Measurements from ENCODE around the gene EXD1.
A peak's percentile ranks its signal among the peaks of the same experiment; 100 is the strongest.

EXD1 gene

DNA sequence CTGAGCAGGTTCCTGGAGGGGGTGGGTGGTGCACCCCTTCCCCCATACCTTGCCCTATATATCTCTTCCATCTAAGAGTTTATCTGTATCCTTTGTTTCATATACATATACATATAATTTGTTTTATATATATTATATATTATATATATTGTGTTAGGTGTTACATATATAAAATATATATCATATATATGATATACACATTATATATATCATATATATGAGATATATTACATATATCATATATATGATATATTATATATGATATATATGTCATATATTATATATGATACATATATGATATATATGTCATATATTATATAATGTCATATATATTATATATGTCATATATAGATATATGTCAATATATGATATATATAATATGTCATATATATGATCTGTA lies 31.1 kb downstream of the EXD1 start:
- TF ChIP-seq PAX5 (IDR thresholded peaks at IDR 0.05; ENCODE audit: insufficient read depth, low read length, severe bottlenecking) (no peak), POU2F2 (IDR thresholded peaks at IDR 0.05; ENCODE audit: low read depth, low read length) (no peak), SPI1 (IDR thresholded peaks at IDR 0.05; ENCODE audit: low read depth, low read length) (no peak), TAF1 (IDR thresholded peaks at IDR 0.05; ENCODE audit: low read depth, low read length) (no peak), POLR2AphosphoS5 (IDR thresholded peaks at IDR 0.05; ENCODE audit: low read depth, low read length) (no peak), POLR2A (IDR thresholded peaks at IDR 0.05; ENCODE audit: low read depth, low read length) (no peak)
- no peak for FAIRE-seq

DNA sequence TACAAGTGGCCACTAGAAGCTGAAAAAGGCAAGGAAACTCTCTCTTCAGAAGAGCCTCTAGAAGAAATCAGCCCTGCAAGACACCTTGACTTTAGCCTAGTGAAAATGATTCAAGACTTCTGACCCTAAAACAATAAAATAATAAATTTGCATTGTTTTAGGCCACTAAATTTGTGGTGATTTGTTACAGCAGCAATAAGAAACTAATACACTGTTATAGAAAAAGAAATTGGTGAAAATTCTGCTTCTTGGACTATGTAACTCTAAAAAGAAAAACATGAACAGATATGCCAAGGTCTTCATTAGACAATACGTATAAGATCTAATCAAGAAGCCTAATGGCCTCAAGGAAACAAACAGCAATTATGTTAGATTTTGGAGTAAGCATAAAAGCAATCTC lies 36.1 kb downstream of the EXD1 start:
- no peak for FAIRE-seq
- no peak for DNase-seq (ENCODE audit: insufficient read length, low spot score)
- TF ChIP-seq SPI1 (IDR thresholded peaks at IDR 0.05; ENCODE audit: low read depth, low read length) (no peak), TAF1 (IDR thresholded peaks at IDR 0.05; ENCODE audit: low read depth, low read length) (no peak), POLR2A (IDR thresholded peaks at IDR 0.05; ENCODE audit: low read depth, low read length) (no peak), POU2F2 (IDR thresholded peaks at IDR 0.05; ENCODE audit: low read depth, low read length) (no peak), PAX5 (IDR thresholded peaks at IDR 0.05; ENCODE audit: insufficient read depth, low read length, severe bottlenecking) (no peak)

More for the DNA sequence above, 31.1 kb downstream of the EXD1 start:
- no peak for DNase-seq (ENCODE audit: insufficient read length, low spot score)

DNA sequence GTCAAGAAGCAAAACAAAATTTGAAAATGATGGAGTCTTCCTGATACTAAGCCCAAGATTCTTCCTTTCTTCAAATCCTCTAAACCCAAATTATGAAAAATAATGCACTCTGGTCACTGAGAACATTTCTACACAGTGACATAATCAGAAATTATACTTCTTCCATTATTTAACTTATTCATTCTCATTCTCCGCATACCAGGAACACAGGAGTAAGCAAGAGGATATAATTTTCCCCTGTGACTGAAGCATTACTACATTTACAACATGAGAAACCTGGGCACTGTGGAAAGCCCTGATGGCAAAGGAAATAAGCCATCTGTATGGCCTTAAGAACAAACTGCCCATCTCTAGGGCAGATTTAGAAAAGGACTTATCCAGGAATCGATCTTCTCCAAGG lies 47.0 kb downstream of the EXD1 start:
- TF ChIP-seq POLR2AphosphoS5 (IDR thresholded peaks at IDR 0.05; ENCODE audit: low read depth, low read length) (no peak), PAX5 (IDR thresholded peaks at IDR 0.05; ENCODE audit: insufficient read depth, low read length, severe bottlenecking) (no peak), TAF1 (IDR thresholded peaks at IDR 0.05; ENCODE audit: low read depth, low read length) (no peak), POU2F2 (IDR thresholded peaks at IDR 0.05; ENCODE audit: low read depth, low read length) (no peak), SPI1 (IDR thresholded peaks at IDR 0.05; ENCODE audit: low read depth, low read length) (no peak), POLR2A (IDR thresholded peaks at IDR 0.05; ENCODE audit: low read depth, low read length) (no peak)
- DNase-seq (ENCODE audit: insufficient read length, low spot score) (no peak), FAIRE-seq (no peak)

DNA sequence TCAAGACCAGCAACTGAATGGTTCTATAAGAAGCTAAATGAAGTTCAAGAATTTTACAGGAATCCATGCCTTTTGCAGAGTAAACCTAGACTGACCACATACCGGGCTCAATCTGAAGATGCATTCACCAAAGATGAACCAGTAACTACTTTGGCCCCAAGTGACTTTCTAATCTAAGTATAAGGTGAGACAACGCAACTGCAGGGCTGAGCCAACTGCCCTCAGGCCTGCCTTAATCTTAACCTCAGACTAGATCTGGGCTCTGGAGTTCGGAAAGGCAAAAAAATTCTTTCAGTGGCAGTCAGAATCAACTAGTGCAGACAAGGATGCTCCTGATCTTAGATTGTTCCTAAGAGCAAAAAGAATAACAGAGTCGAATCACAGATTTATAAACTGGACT lies 48.3 kb downstream of the EXD1 start:
- FAIRE-seq: no peak

DNA sequence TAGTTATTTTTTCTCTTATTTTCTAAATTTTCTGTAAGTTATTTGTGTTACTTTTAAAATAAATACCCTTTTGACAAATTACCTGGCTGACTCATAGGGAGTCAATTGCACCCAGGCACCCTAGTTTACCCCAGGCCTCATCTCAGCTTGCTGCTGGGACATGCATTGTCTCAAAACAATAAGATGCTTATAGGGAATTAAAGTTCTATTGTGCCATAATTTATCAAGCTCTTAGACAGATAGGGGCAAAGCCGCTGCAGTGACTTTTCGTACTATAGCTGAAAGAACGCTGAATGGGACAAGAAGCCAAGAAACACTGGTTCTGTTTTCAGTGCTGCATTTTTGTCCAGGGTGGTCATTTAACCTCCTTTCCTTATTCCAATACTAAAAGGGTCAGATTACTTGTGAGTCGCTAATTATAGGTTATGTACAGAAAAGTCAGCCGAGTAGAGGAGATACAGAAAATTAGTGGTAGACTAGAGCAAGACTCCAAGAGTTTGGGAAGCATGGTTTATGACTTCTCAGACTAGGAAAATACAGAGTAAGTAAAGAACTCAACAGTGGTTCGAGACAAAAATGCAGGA lies 50.3 kb downstream of the EXD1 start:
- FAIRE-seq (no peak), DNase-seq (ENCODE audit: insufficient read length, low spot score) (no peak)
- no peak for TF ChIP-seq SPI1 (IDR thresholded peaks at IDR 0.05; ENCODE audit: low read depth, low read length)
- no peak for TF ChIP-seq POLR2A (IDR thresholded peaks at IDR 0.05; ENCODE audit: low read depth, low read length)
- no peak for TF ChIP-seq POU2F2 (IDR thresholded peaks at IDR 0.05; ENCODE audit: low read depth, low read length)
- TF ChIP-seq POLR2AphosphoS5 (IDR thresholded peaks at IDR 0.05; ENCODE audit: low read depth, low read length): no peak
- TF ChIP-seq TAF1 (IDR thresholded peaks at IDR 0.05; ENCODE audit: low read depth, low read length): no peak
- TF ChIP-seq PAX5 (IDR thresholded peaks at IDR 0.05; ENCODE audit: insufficient read depth, low read length, severe bottlenecking): no peak

More for the DNA sequence above, 48.3 kb downstream of the EXD1 start:
- no peak for DNase-seq (ENCODE audit: insufficient read length, low spot score)
- TF ChIP-seq PAX5 (IDR thresholded peaks at IDR 0.05; ENCODE audit: insufficient read depth, low read length, severe bottlenecking) (no peak), TAF1 (IDR thresholded peaks at IDR 0.05; ENCODE audit: low read depth, low read length) (no peak), SPI1 (IDR thresholded peaks at IDR 0.05; ENCODE audit: low read depth, low read length) (no peak), POU2F2 (IDR thresholded peaks at IDR 0.05; ENCODE audit: low read depth, low read length) (no peak), POLR2A (IDR thresholded peaks at IDR 0.05; ENCODE audit: low read depth, low read length) (no peak), POLR2AphosphoS5 (IDR thresholded peaks at IDR 0.05; ENCODE audit: low read depth, low read length) (no peak)

DNA sequence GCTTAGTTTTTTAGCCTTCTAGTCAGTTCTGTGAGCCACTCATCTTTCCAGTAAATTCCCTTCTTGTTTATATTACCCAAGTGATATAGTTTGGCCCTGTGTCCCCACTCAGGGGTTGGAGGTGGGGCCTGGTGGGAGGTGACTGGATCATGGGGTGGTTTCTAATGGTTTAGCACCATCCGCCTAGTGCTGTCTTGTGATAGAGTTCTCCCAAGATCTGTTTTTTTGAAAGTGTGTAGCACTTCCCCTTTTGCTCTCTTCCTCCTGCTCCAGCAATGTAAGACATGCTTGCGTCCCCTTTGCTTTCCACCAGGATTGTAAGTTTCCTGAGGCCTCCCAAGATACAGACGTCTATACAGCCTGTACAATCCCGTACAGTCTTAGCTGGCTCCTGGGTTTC lies 60.8 kb downstream of the EXD1 start:
- TF ChIP-seq POU2F2 (IDR thresholded peaks at IDR 0.05; ENCODE audit: low read depth, low read length) (no peak), PAX5 (IDR thresholded peaks at IDR 0.05; ENCODE audit: insufficient read depth, low read length, severe bottlenecking) (no peak), TAF1 (IDR thresholded peaks at IDR 0.05; ENCODE audit: low read depth, low read length) (no peak), POLR2AphosphoS5 (IDR thresholded peaks at IDR 0.05; ENCODE audit: low read depth, low read length) (no peak), POLR2A (IDR thresholded peaks at IDR 0.05; ENCODE audit: low read depth, low read length) (no peak), SPI1 (IDR thresholded peaks at IDR 0.05; ENCODE audit: low read depth, low read length) (peak; percentile 87)
- DNase-seq (ENCODE audit: insufficient read length, low spot score): no peak
- FAIRE-seq: no peak

DNA sequence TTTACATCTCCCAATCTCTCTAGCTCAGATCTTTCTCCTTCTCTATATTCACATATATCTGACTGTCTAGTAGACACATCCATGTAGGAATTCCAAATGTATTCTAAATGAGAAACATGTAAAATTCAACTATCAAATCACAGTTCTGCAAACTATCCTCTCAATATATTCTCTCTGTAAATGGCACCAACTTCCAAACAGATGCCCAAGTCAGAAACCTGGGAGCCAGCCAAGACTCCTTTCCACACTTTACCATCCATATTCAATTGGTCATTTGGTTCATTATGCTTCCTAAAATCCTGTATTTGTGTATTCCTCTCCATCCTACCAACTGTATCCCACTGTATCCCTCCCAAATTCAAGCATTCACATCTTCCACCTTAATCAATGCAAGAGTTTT lies 61.5 kb downstream of the EXD1 start:
- FAIRE-seq (no peak), DNase-seq (ENCODE audit: insufficient read length, low spot score) (no peak)
- TF ChIP-seq PAX5 (IDR thresholded peaks at IDR 0.05; ENCODE audit: insufficient read depth, low read length, severe bottlenecking): no peak
- TF ChIP-seq POU2F2 (IDR thresholded peaks at IDR 0.05; ENCODE audit: low read depth, low read length): no peak
- TF ChIP-seq POLR2AphosphoS5 (IDR thresholded peaks at IDR 0.05; ENCODE audit: low read depth, low read length): no peak
- TF ChIP-seq SPI1 (IDR thresholded peaks at IDR 0.05; ENCODE audit: low read depth, low read length): no peak
- no peak for TF ChIP-seq POLR2A (IDR thresholded peaks at IDR 0.05; ENCODE audit: low read depth, low read length)
- no peak for TF ChIP-seq TAF1 (IDR thresholded peaks at IDR 0.05; ENCODE audit: low read depth, low read length)

DNA sequence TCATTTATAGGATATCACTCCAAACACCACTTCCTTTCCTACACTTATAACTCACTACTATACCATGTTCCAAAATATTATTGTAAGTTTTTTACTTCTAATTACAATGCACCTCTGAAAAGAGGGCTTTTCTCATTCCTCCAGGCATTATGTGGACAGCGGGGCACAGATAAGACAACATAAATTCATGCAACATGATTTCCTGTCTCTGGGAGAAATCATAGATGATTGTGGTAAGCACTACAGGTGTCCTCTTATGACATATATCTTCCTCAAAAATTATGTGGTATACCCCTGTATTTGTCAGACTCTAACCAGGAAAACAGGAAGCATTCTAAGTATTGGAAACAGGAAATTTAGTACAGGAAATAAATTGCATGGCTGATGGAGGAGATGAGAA lies 68.8 kb downstream of the EXD1 start:
- DNase-seq (ENCODE audit: insufficient read length, low spot score) (no peak), FAIRE-seq (no peak)
- TF ChIP-seq SPI1 (IDR thresholded peaks at IDR 0.05; ENCODE audit: low read depth, low read length) (no peak), PAX5 (IDR thresholded peaks at IDR 0.05; ENCODE audit: insufficient read depth, low read length, severe bottlenecking) (no peak), POLR2A (IDR thresholded peaks at IDR 0.05; ENCODE audit: low read depth, low read length) (no peak), TAF1 (IDR thresholded peaks at IDR 0.05; ENCODE audit: low read depth, low read length) (no peak), POLR2AphosphoS5 (IDR thresholded peaks at IDR 0.05; ENCODE audit: low read depth, low read length) (no peak), POU2F2 (IDR thresholded peaks at IDR 0.05; ENCODE audit: low read depth, low read length) (no peak)

DNA sequence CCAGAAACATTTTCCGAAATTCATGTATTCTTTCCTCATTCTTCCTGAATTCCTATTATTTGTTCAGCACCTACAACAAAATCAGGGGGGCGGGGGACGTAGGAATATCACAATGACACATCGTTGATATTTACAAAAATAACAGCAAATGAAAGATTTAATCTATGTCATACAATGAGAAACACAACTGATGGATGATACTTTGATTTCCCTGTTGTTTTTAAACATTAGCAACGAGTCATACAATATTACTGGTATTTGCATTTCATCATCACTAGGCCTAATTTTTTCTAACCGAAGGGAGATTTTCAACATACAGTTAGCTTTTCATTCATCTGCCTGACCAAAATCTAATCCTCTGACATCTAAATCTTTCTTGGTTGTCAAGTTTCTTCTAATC lies 69.2 kb downstream of the EXD1 start:
- FAIRE-seq (no peak), DNase-seq (ENCODE audit: insufficient read length, low spot score) (no peak)
- no peak for TF ChIP-seq TAF1 (IDR thresholded peaks at IDR 0.05; ENCODE audit: low read depth, low read length)
- TF ChIP-seq POLR2AphosphoS5 (IDR thresholded peaks at IDR 0.05; ENCODE audit: low read depth, low read length): no peak
- TF ChIP-seq PAX5 (IDR thresholded peaks at IDR 0.05; ENCODE audit: insufficient read depth, low read length, severe bottlenecking): no peak
- TF ChIP-seq SPI1 (IDR thresholded peaks at IDR 0.05; ENCODE audit: low read depth, low read length): no peak
- TF ChIP-seq POU2F2 (IDR thresholded peaks at IDR 0.05; ENCODE audit: low read depth, low read length): no peak
- no peak for TF ChIP-seq POLR2A (IDR thresholded peaks at IDR 0.05; ENCODE audit: low read depth, low read length)
